Parathyroid adenoma (tissue), 2 donors: Measurements from ENCODE around the gene ZBTB21.

Experiments used
- H2AFZ ChIP-seq: fragments of 300-600 bp; sonication (generic); one replicate; pipeline ENCODE4 v1.7.0; 2017; ENCODE audit warnings: antibody characterized with exemption, mild to moderate bottlenecking
- H3K27ac ChIP-seq: fragments of 300-600 bp; sonication (generic); one replicate; pipeline ENCODE4 v1.7.0; 2017
- H3K27me3 ChIP-seq: fragments of 300-600 bp; sonication (generic); one replicate; pipeline ENCODE4 v1.7.0; 2017; ENCODE audit warnings: low read length; ENCODE audit not compliant: control insufficient read depth, insufficient read depth
- H3K36me3 ChIP-seq: fragments of 300-600 bp; sonication (generic); one replicate; pipeline ENCODE4 v1.7.0; 2017; ENCODE audit warnings: low read length; ENCODE audit not compliant: control insufficient read depth, insufficient read depth
- H3K4me1 ChIP-seq: fragments of 300-600 bp; sonication (generic); one replicate; pipeline ENCODE4 v1.7.0; 2017; ENCODE audit warnings: control low read depth
- H3K4me2 ChIP-seq: fragments of 300-600 bp; sonication (generic); one replicate; pipeline ENCODE4 v1.7.0; 2017; ENCODE audit warnings: low read length
- H3K4me3 ChIP-seq: fragments of 300-600 bp; sonication (generic); one replicate; pipeline ENCODE4 v1.7.0; 2017; ENCODE audit warnings: low read depth, low read length
- H3K79me2 ChIP-seq: fragments of 300-600 bp; sonication (generic); one replicate; pipeline ENCODE4 v1.7.0; 2017; ENCODE audit warnings: control low read depth
- H3K9ac ChIP-seq: fragments of 300-600 bp; sonication (generic); one replicate; pipeline ENCODE4 v1.7.0; 2017; ENCODE audit warnings: mild to moderate bottlenecking
- H3K9me3 ChIP-seq: fragments of 300-600 bp; sonication (generic); one replicate; pipeline ENCODE4 v1.7.0; 2017; ENCODE audit warnings: low read length; ENCODE audit not compliant: control insufficient read depth
- TF ChIP-seq, protein P1 (sequence below): fragments of 300-600 bp; sonication (generic); IDR thresholded peaks from one replicate; pipeline ENCODE4 v1.7.0; 2017; ENCODE audit warnings: antibody characterized with exemption, mild to moderate bottlenecking
- donor health status: primary hyperparathyroidism.

ZBTB21 gene

DNA sequence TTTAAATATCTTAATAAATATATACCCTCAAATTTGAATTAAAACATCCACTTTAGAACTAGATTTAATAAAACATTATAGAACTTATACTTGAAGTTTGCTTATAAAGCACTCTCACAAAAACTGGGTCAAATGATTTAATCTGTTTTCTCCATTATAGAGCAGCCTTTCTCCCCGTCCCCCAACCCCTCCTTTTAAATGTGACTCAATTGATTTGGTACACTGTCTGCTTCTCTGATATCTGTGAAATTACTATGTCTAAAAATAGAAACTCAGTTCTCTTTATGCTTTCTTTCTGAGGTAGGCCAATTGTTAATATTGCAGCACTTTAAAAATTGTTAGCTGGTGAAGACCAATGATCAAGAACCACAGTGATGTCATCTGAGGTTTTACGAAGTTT is 6.9 kb upstream of the ZBTB21 start:
- TF ChIP-seq, protein P1, sequence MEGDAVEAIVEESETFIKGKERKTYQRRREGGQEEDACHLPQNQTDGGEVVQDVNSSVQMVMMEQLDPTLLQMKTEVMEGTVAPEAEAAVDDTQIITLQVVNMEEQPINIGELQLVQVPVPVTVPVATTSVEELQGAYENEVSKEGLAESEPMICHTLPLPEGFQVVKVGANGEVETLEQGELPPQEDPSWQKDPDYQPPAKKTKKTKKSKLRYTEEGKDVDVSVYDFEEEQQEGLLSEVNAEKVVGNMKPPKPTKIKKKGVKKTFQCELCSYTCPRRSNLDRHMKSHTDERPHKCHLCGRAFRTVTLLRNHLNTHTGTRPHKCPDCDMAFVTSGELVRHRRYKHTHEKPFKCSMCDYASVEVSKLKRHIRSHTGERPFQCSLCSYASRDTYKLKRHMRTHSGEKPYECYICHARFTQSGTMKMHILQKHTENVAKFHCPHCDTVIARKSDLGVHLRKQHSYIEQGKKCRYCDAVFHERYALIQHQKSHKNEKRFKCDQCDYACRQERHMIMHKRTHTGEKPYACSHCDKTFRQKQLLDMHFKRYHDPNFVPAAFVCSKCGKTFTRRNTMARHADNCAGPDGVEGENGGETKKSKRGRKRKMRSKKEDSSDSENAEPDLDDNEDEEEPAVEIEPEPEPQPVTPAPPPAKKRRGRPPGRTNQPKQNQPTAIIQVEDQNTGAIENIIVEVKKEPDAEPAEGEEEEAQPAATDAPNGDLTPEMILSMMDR = no peak
- H3K9me3 ChIP-seq = no peaks in the 10 kb centered on the region

DNA sequence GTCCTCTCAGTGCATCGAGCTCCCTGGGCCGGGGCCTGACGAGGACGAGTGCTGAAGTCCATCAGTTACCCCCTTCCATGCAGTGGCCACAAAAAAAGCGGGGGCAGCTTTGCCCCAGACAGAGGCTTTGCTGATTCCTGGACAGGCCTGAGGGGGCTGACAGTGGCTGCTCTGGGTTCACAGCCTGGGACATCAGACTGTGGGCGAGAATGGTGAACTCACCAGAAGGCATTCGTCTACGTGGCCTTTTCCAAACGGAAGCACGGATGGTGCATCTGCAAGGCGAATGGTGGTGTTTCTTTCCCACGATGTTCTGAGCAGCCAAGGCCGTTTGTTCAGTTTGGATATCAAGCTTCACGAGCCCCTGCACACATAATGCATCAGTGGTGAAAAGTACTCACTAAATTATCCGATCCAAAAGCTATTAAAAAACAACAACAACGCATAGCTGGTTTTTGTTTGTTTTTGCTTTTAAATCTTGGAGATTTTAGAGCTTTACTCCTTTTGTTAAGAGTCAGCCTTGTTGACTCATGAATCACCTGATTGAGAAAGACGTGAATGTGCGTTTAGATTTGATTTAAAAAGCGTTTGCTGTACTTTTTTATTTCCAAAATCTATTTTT is 6.3 kb upstream of the ZBTB21 start:
- Histone ChIP-seq H3K27ac (no peak overlapping the region), H3K4me3 (no peak overlapping the region), H2AFZ (no peak overlapping the region), H3K9ac (no peak overlapping the region), H3K79me2 (no peaks in the 10 kb centered on the region), H3K4me1 (no peaks in the 10 kb centered on the region), H3K9me3 (no peaks in the 10 kb centered on the region), H3K27me3 (no peaks in the 10 kb centered on the region), H3K36me3 (no peaks in the 10 kb centered on the region), H3K4me2 (no peak overlapping the region)
- TF ChIP-seq, protein P1 = no peak

More for the DNA sequence above, 6.9 kb upstream of the ZBTB21 start:
- Histone ChIP-seq H3K27ac (no peak overlapping the region), H3K4me2 (no peak overlapping the region), H3K36me3 (no peaks in the 10 kb centered on the region), H3K27me3 (no peaks in the 10 kb centered on the region), H3K4me3 (no peak overlapping the region), H3K4me1 (no peaks in the 10 kb centered on the region), H3K9ac (no peak overlapping the region), H3K79me2 (no peaks in the 10 kb centered on the region), H2AFZ (no peak overlapping the region)

GRCh38 chr21:42013931-42014330 is 3.8 kb upstream of the ZBTB21 start:
- Histone ChIP-seq H3K9me3 (no peaks in the 10 kb centered on the region), H3K27ac (no peak overlapping the region), H3K36me3 (no peaks in the 10 kb centered on the region), H3K4me1 (no peaks in the 10 kb centered on the region), H3K79me2 (no peaks in the 10 kb centered on the region), H3K4me2 (no peak overlapping the region), H3K27me3 (no peaks in the 10 kb centered on the region), H3K9ac (no peak overlapping the region), H2AFZ (no peak overlapping the region), H3K4me3 (no peak overlapping the region)
- TF ChIP-seq, protein P1 = no peak

DNA sequence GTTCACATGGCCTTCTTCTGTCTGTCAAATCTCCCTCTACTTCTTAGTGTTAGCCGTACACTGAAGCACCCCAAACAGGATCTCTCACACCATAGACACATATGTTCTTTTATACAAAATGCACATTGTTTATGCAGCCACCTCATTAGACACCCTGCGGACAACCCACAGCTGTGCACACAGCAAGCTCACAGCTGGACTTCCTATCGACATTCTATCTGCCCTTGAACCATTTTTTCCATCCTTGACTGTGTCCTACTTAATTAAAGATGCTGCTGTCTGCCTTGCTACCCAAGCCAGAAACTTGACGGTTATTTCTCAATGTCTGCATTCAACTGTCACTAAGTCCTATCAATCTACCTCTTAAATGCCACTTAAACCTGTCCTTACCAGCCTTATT is 3.2 kb upstream of the ZBTB21 start:
- Histone ChIP-seq H3K4me2 (no peak overlapping the region), H3K9me3 (no peaks in the 10 kb centered on the region), H3K27ac (no peak overlapping the region), H3K4me3 (no peak overlapping the region), H3K79me2 (peaks cover 4% of the 10 kb centered on the region), H3K4me1 (no peaks in the 10 kb centered on the region), H3K36me3 (no peaks in the 10 kb centered on the region), H2AFZ (no peak overlapping the region), H3K9ac (no peak overlapping the region), H3K27me3 (no peaks in the 10 kb centered on the region)
- TF ChIP-seq, protein P1 = no peak

DNA sequence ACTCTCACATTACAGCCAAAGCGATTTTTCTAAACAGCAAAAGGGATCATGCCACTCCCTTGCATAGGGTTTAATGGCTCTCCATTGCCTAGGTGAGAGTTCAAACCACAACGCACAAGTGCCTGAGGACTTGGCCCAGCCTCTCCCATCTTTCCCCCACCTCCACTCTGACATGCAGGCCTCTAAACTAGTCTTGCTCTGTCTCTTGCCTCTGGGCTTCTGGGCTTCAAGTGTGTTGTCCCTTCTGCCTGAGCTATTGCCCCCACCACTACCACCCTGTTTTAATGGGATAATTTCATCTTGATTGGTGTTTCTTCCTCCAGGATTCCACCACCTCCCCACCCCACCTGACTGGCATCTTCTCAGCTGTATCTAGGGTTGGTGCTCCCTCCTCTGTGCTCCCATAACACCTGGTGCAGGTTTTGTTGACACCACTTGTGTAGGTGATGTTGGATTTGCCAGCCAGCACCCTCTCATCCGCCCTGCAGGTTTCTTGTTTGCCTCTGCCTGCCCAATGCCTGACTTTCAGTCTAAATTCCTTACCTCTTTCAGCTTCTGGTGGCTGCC is 2.7 kb upstream of the ZBTB21 start:
- Histone ChIP-seq H3K9ac (no peak overlapping the region), H3K79me2 (peaks cover 5% of the 10 kb centered on the region), H3K9me3 (no peaks in the 10 kb centered on the region), H3K4me2 (no peak overlapping the region), H3K27ac (no peak overlapping the region), H3K4me3 (no peak overlapping the region), H3K36me3 (no peaks in the 10 kb centered on the region), H3K27me3 (no peaks in the 10 kb centered on the region), H2AFZ (no peak overlapping the region), H3K4me1 (no peaks in the 10 kb centered on the region)
- TF ChIP-seq, protein P1 = no peak
